Epithelial cell of umbilical artery (primary cell): Measurements from ENCODE around the gene MOGAT1. TPM values are rescaled to one million over a fixed set of nuclear protein-coding genes. Genes with fewer than 3 reads are reported as not detected.

Experiments used
- total RNA-seq: library from RNA; depleted of rRNA; stranded (reverse); fragments of >200 nt; gene quantifications from 2 replicates; pipeline ENCODE4 v1.2.3, GENCODE V29; 2014

Gene MOGAT1
- total RNA-seq: not detected in 2 replicates

GRCh38 chr2:222671259-222672067, at the start of gene MOGAT1:
TSS of gene MOGAT1 (plus strand) at chr2:222671658. CDS start at chr2:222671786, 128 bp downstream.

GRCh38 chr2:222655787-222656525, 15.5 kb upstream of the MOGAT1 start, which contains the start of gene FARSB:
TSS of gene FARSB (minus strand) at chr2:222656092. CDS start at chr2:222656073, 19 bp downstream.

Other genes with a start within 250 kb of the MOGAT1 start
- gene SGPP2, start 247.1 kb upstream of the MOGAT1 start, total RNA-seq: not detected in 2 replicates
- 15.6 and 17.2 TPM in 2 replicates for gene FARSB, start 15.6 kb upstream of the MOGAT1 start, total RNA-seq
- 131 and 137 TPM in 2 replicates for gene ACSL3, start 189.4 kb downstream of the MOGAT1 start, total RNA-seq